ENCODE measurements around the gene DUSP10.

GRCh38 chr1:221741703-221742554 lies at the start of gene DUSP10:
- TF ChIP-seq CTCF (conservative IDR thresholded peaks at IDR 0.05; ENCODE audit: low read depth, low read length): no peak
- no peak for TF ChIP-seq EZH2 (IDR thresholded peaks at IDR 0.05; ENCODE audit: low read length, unreplicated experiment)
- TF ChIP-seq EZH2phosphoT487 (IDR thresholded peaks at IDR 0.05; ENCODE audit: borderline replicate concordance, low read length): no peak

Measured in PC-3 (cell line).